Fibroblast of skin of back (primary cell): ENCODE measurements around the gene FMO1.

Experiments used
- DNase-seq: peaks from one replicate; pipeline ENCODE4 v3.0.0-alpha.2; 2013

The FMO1 gene

GRCh38 chr1:171286032-171286705 is 37.9 kb downstream of the FMO1 start:
- DNase-seq, result peak; percentile 20

GRCh38 chr1:171290621-171291020 is 42.3 kb downstream of the FMO1 start:
- no peak for DNase-seq

- DNase-seq, result peak; percentile 30
These were observed 44.5 kb downstream of the FMO1 start for GRCh38 chr1:171292799-171293198.

GRCh38 chr1:171295383-171295782 is 47.1 kb downstream of the FMO1 start:
- peak; percentile 16 for DNase-seq

- DNase-seq, result no peak
These were observed 47.5 kb downstream of the FMO1 start for GRCh38 chr1:171295821-171296220.

- DNase-seq, result no peak
These were observed 48.6 kb downstream of the FMO1 start for GRCh38 chr1:171296897-171297296.

GRCh38 chr1:171298696-171299095 is 50.4 kb downstream of the FMO1 start:
- DNase-seq, result no peak

- DNase-seq, result no peak
These were observed 51.0 kb downstream of the FMO1 start for GRCh38 chr1:171299342-171299741.

GRCh38 chr1:171300401-171300800 is 52.1 kb downstream of the FMO1 start:
- DNase-seq, result no peak

GRCh38 chr1:171310661-171311087 is 62.4 kb downstream of the FMO1 start:
- DNase-seq, result no peak

- DNase-seq, result no peak
These were observed 63.7 kb downstream of the FMO1 start for GRCh38 chr1:171311771-171312558.

GRCh38 chr1:171313319-171313834 is 65.1 kb downstream of the FMO1 start:
- DNase-seq, result no peak

GRCh38 chr1:171313835-171314320 is 65.6 kb downstream of the FMO1 start, which contains the start of gene FMO4:
Gene FMO4, plus strand, starts transcription at chr1:171314183. Its CDS starts 5,643 bp downstream, at chr1:171319826.
- DNase-seq, result peak; percentile 98

GRCh38 chr1:171329251-171329650 is 81.0 kb downstream of the FMO1 start:
- no peak for DNase-seq

- no peak for DNase-seq
These were observed 85.8 kb downstream of the FMO1 start for GRCh38 chr1:171334024-171334640.
